Measurements from ENCODE around the gene CLTB. TPM values are rescaled to one million over a fixed set of nuclear protein-coding genes. Genes with fewer than 3 reads are reported as not detected.

Gene CLTB
- polyA plus RNA-seq, 1 experiment = 141 TPM

DNA sequence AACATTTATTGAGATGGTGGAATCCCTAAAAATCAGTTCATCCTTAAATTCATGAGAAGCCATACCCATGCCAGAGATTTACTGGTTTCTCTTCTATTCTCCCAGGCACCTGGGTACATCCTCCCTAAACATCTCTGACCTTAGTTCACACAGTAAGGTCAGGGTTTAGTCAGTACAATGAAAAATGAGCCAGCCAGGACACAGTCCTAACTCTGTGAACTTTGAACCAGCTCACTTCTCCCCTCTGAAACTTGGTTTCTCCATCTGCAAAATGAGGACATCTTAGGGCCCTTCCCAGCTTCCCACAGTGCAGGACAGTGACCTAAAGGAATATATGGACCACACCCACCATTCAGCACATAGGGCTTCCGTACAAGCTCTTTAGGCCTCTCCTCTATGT is 29.8 kb downstream of the CLTB start:
- Histone ChIP-seq H3K36me3 (ENCODE audit: control insufficient read depth, insufficient read depth, low read length) (peaks cover 12% of the 10 kb centered on the region), H3K4me3 (ENCODE audit: low read depth, low read length) (no peak overlapping the region), H3K27me3 (ENCODE audit: control insufficient read depth, insufficient read depth, low read length) (no peaks in the 10 kb centered on the region)
- TF ChIP-seq, protein P1, sequence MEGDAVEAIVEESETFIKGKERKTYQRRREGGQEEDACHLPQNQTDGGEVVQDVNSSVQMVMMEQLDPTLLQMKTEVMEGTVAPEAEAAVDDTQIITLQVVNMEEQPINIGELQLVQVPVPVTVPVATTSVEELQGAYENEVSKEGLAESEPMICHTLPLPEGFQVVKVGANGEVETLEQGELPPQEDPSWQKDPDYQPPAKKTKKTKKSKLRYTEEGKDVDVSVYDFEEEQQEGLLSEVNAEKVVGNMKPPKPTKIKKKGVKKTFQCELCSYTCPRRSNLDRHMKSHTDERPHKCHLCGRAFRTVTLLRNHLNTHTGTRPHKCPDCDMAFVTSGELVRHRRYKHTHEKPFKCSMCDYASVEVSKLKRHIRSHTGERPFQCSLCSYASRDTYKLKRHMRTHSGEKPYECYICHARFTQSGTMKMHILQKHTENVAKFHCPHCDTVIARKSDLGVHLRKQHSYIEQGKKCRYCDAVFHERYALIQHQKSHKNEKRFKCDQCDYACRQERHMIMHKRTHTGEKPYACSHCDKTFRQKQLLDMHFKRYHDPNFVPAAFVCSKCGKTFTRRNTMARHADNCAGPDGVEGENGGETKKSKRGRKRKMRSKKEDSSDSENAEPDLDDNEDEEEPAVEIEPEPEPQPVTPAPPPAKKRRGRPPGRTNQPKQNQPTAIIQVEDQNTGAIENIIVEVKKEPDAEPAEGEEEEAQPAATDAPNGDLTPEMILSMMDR (IDR thresholded peaks at IDR 0.05; ENCODE audit: insufficient read depth, low read depth, low read length) = no peak
- ChIA-PET CTCF (no interaction called here), POLR2A (no interaction called here)
- DNase-seq (ENCODE audit: low read depth) = no peak

DNA sequence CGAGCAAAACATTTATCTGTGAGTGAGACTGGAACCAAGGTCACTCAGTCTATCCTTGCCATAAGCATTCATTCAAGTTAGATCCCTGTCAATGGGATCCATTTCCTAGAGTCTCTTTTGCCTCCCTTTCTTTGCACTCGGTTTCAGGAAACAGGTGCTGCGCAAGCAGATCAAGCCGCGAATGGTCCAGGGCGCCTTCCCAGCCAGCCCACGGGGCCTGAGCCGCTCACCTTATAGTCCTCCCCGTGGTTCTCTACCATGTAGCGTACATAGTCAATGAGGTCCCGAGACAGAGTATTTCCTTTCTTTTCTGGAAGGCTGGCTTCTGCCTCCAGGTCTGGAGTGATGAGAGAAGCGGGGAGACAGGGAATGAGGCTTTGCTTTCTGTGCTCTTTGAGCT is 31.3 kb downstream of the CLTB start:
- POLR2A ChIA-PET = no interaction called here
- no peak for DNase-seq (ENCODE audit: low read depth)
- H3K27me3 ChIP-seq (ENCODE audit: control insufficient read depth, insufficient read depth, low read length) = no peaks in the 10 kb centered on the region
- CTCF ChIA-PET = no interaction called here
- TF ChIP-seq, protein P1 (IDR thresholded peaks at IDR 0.05; ENCODE audit: insufficient read depth, low read depth, low read length) = no peak
- peaks cover 10% of the 10 kb centered on the region for H3K36me3 ChIP-seq (ENCODE audit: control insufficient read depth, insufficient read depth, low read length)
- H3K4me3 ChIP-seq (ENCODE audit: low read depth, low read length) = no peak overlapping the region

DNA sequence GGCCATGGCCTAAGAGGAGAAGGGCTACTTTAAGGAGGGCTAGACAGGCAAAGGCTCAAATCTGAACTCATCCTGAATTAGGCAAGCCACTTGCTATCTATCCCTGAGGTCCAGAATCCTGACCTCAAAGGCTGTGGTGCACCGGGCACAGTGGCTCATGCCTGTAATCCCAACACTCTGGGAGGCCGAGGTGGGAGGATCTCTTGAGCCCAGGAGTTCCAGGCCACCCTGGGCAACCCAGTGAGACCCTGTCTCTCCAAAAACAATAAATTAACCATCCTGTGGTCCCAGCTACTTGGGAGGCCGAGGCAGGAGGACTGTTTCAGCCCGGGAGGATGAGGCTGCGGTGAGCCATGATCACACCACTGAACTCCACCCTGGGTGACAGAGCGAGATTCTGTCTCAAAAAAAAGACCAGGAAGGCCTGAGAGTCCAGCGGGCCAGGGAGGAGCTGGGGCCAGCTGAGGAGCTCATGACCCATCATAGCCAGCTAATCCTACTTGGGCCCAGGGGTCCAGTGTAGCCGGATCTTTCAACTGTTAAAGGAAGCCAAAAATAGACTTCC is 31.9 kb downstream of the CLTB start:
- POLR2A ChIA-PET = no interaction called here
- no peaks in the 10 kb centered on the region for H3K27me3 ChIP-seq (ENCODE audit: control insufficient read depth, insufficient read depth, low read length)
- TF ChIP-seq, protein P1 (IDR thresholded peaks at IDR 0.05; ENCODE audit: insufficient read depth, low read depth, low read length) = no peak
- H3K36me3 ChIP-seq (ENCODE audit: control insufficient read depth, insufficient read depth, low read length) = peaks cover 10% of the 10 kb centered on the region
- H3K4me3 ChIP-seq (ENCODE audit: low read depth, low read length) = no peak overlapping the region
- CTCF ChIA-PET = no interaction called here
- DNase-seq (ENCODE audit: low read depth) = no peak

- CTCF ChIA-PET = no interaction called here
Observed at GRCh38 chr5:176383961-176384360, 32.4 kb downstream of the CLTB start.

GRCh38 chr5:176383248-176383905 is 33.0 kb downstream of the CLTB start:
- no peak for DNase-seq (ENCODE audit: low read depth)
- no peak overlapping the region for H3K4me3 ChIP-seq (ENCODE audit: low read depth, low read length)
- POLR2A ChIA-PET = no interaction called here
- TF ChIP-seq, protein P1 (IDR thresholded peaks at IDR 0.05; ENCODE audit: insufficient read depth, low read depth, low read length) = no peak
- no peaks in the 10 kb centered on the region for H3K27me3 ChIP-seq (ENCODE audit: control insufficient read depth, insufficient read depth, low read length)
- CTCF ChIA-PET = no interaction called here
- H3K36me3 ChIP-seq (ENCODE audit: control insufficient read depth, insufficient read depth, low read length) = peaks cover 10% of the 10 kb centered on the region

More at GRCh38 chr5:176383961-176384360, 32.4 kb downstream of the CLTB start:
- H3K4me3 ChIP-seq (ENCODE audit: low read depth, low read length) = no peak overlapping the region
- POLR2A ChIA-PET = no interaction called here
- no peaks in the 10 kb centered on the region for H3K27me3 ChIP-seq (ENCODE audit: control insufficient read depth, insufficient read depth, low read length)
- H3K36me3 ChIP-seq (ENCODE audit: control insufficient read depth, insufficient read depth, low read length) = peaks cover 10% of the 10 kb centered on the region
- DNase-seq (ENCODE audit: low read depth) = no peak
- TF ChIP-seq, protein P1 (IDR thresholded peaks at IDR 0.05; ENCODE audit: insufficient read depth, low read depth, low read length) = no peak

All from BJ (cell line).